Smooth muscle cell (in vitro differentiated cells): Measurements from ENCODE around the gene SPRN. TPM values are rescaled to one million over a fixed set of nuclear protein-coding genes. Genes with fewer than 3 reads are reported as not detected.

ENCODE experiments used
- DNase-seq: peaks from one replicate; lab custom pipeline; 2025; ENCODE audit not compliant: unreplicated experiment; lab: John Stamatoyannopoulos, UW
- H2AFZ ChIP-seq: fragments of 200-600 bp; sonication (generic); 2 replicates; pipeline ENCODE4 v1.6.0; 2016; ENCODE audit warnings: antibody characterized with exemption, low read depth, mild to moderate bottlenecking
- H3F3A ChIP-seq: fragments of 200-600 bp; sonication (generic); 2 replicates; pipeline ENCODE4 v1.6.0; 2017; ENCODE audit warnings: antibody characterized with exemption, low read depth
- H3K27ac ChIP-seq: fragments of 200-600 bp; sonication (generic); 2 replicates; pipeline ENCODE4 v1.5.1; 2016; ENCODE audit warnings: low read depth, mild to moderate bottlenecking
- H3K27me3 ChIP-seq: fragments of 200-600 bp; sonication (generic); 2 replicates; pipeline ENCODE4 v1.6.1; 2016; ENCODE audit warnings: low read depth, mild to moderate bottlenecking
- H3K36me3 ChIP-seq: fragments of 200-600 bp; sonication (generic); 2 replicates; pipeline ENCODE4 v1.5.1; 2016; ENCODE audit warnings: low read depth
- H3K4me1 ChIP-seq: fragments of 200-600 bp; sonication (generic); 2 replicates; pipeline ENCODE4 v1.5.1; 2016; ENCODE audit warnings: low read depth
- H3K4me2 ChIP-seq: fragments of 200-600 bp; sonication (generic); 2 replicates; pipeline ENCODE4 v1.6.0; 2016; ENCODE audit warnings: mild to moderate bottlenecking
- H3K4me3 ChIP-seq: fragments of 200-600 bp; sonication (generic); 2 replicates; pipeline ENCODE4 v1.5.1; 2016; ENCODE audit warnings: mild to moderate bottlenecking
- H3K79me2 ChIP-seq: fragments of 200-600 bp; sonication (generic); 2 replicates; pipeline ENCODE4 v1.6.0; 2016; ENCODE audit warnings: low read depth, mild to moderate bottlenecking
- H3K9ac ChIP-seq: fragments of 200-600 bp; sonication (generic); 2 replicates; pipeline ENCODE4 v1.6.0; 2016; ENCODE audit warnings: low read depth
- H3K9me3 ChIP-seq: fragments of 200-600 bp; sonication (generic); replicated peaks from 2 replicates; pipeline ENCODE4 v1.5.1; 2016; ENCODE audit warnings: low read depth
- H4K20me1 ChIP-seq: fragments of 200-600 bp; sonication (generic); 2 replicates; pipeline ENCODE4 v1.6.0; 2016; ENCODE audit warnings: low read depth
- CTCF ChIP-seq: fragments of 200-600 bp; sonication (generic); IDR thresholded peaks from 2 replicates; pipeline ENCODE4 v1.5.1; 2017; ENCODE audit warnings: borderline replicate concordance, mild to moderate bottlenecking, antibody characterized with exemption; ENCODE audit not compliant: insufficient read depth, poor library complexity, severe bottlenecking
- WGBS: methylation state at CpG from one replicate; pipeline ENCODE4 v1.1.7; 2016; ENCODE audit warnings: low lambda C conversion rate; 5-methylcytosine and 5-hydroxymethylcytosine counted together
- polyA plus RNA-seq: library from polyadenylated mRNA; unstranded; fragments of >200 nt; fragmentation: Nextera tagmentation; extraction: Ambion mirVana; gene quantifications from 2 replicates; pipeline ENCODE4 v1.2.1, GENCODE V29; 2016
- total RNA-seq: library from RNA; depleted of rRNA; stranded (reverse); fragments of >200 nt; gene quantifications from 2 replicates; pipeline ENCODE4 v1.2.3, GENCODE V29; 2014

SPRN gene
- total and polyA plus RNA-seq, 2 experiments from 2014 or later = 0.13 to 1.00 TPM

GRCh38 chr10:133412381-133412711 lies 12.1 kb downstream of the SPRN start:
- H3K36me3 ChIP-seq = peaks cover 50% of the 10 kb centered on the region
- H3K79me2 ChIP-seq = peaks cover 55% of the 10 kb centered on the region
- peaks cover 21% of the 10 kb centered on the region for H3K9me3 ChIP-seq
- H4K20me1 ChIP-seq = peaks cover 3% of the 10 kb centered on the region
- no peak overlapping the region for H3K9ac ChIP-seq
- H3K4me1 ChIP-seq = no peaks in the 10 kb centered on the region
- no peaks in the 10 kb centered on the region for H3K27me3 ChIP-seq
- H3K27ac ChIP-seq = no peak overlapping the region
- no peak overlapping the region for H3K4me2 ChIP-seq
- no peaks in the 10 kb centered on the region for H3F3A ChIP-seq
- no peak for TF ChIP-seq CTCF
- no peak for DNase-seq
- H3K4me3 ChIP-seq = no peak overlapping the region
- H2AFZ ChIP-seq = no peak overlapping the region

GRCh38 chr10:133411523-133412380 lies 12.7 kb downstream of the SPRN start:
- Histone ChIP-seq H3F3A (no peaks in the 10 kb centered on the region), H3K27me3 (no peaks in the 10 kb centered on the region), H3K4me2 (no peak overlapping the region), H3K9ac (no peak overlapping the region), H3K36me3 (peaks cover 56% of the 10 kb centered on the region), H3K9me3 (peaks cover 21% of the 10 kb centered on the region), H3K4me3 (no peak overlapping the region), H3K4me1 (no peaks in the 10 kb centered on the region), H3K27ac (no peak overlapping the region), H4K20me1 (peaks cover 3% of the 10 kb centered on the region), H2AFZ (no peak overlapping the region), H3K79me2 (peaks cover 61% of the 10 kb centered on the region)
- TF ChIP-seq CTCF = no peak
- no peak for DNase-seq
- whole genome bisulfite sequencing = 95% methylated on average over 7 of the region's 7 CpGs

- peaks cover 43% of the 10 kb centered on the region for H3K36me3 ChIP-seq
- no peak overlapping the region for H3K4me2 ChIP-seq
- peaks cover 25% of the 10 kb centered on the region for H4K20me1 ChIP-seq
- no peak for DNase-seq
- peaks cover 3% of the 10 kb centered on the region for H3F3A ChIP-seq
- no peaks in the 10 kb centered on the region for H3K4me1 ChIP-seq
- no peak for TF ChIP-seq CTCF
- H3K9me3 ChIP-seq = peaks cover 8% of the 10 kb centered on the region
- H3K27ac ChIP-seq = no peak overlapping the region
- WGBS = 97% methylated on average over 8 of the region's 8 CpGs
- H3K27me3 ChIP-seq = no peaks in the 10 kb centered on the region
- H3K9ac ChIP-seq = no peak overlapping the region
- no peak overlapping the region for H3K4me3 ChIP-seq
- H2AFZ ChIP-seq = no peak overlapping the region
- peaks cover 62% of the 10 kb centered on the region for H3K79me2 ChIP-seq
Observed at GRCh38 chr10:133405844-133406527, 18.4 kb downstream of the SPRN start.

- H4K20me1 ChIP-seq = peaks cover 25% of the 10 kb centered on the region
- no peak for TF ChIP-seq CTCF
- 71% methylated on average over 2 of the region's 2 CpGs for WGBS
- no peaks in the 10 kb centered on the region for H3K27me3 ChIP-seq
- peaks cover 3% of the 10 kb centered on the region for H3K9me3 ChIP-seq
- H3K4me3 ChIP-seq = no peak overlapping the region
- H3K79me2 ChIP-seq = peaks cover 56% of the 10 kb centered on the region
- DNase-seq = no peak
- no peaks in the 10 kb centered on the region for H3K4me1 ChIP-seq
- no peak overlapping the region for H3K27ac ChIP-seq
- H3K9ac ChIP-seq = no peak overlapping the region
- peaks cover 36% of the 10 kb centered on the region for H3K36me3 ChIP-seq
- H2AFZ ChIP-seq = no peak overlapping the region
- peaks cover 3% of the 10 kb centered on the region for H3F3A ChIP-seq
- H3K4me2 ChIP-seq = no peak overlapping the region
Observed at GRCh38 chr10:133405272-133405671, 19.2 kb downstream of the SPRN start.
